Caki2 (cell line): Measurements from ENCODE around the gene MYADML2. TPM values are rescaled to one million over a fixed set of nuclear protein-coding genes. Genes with fewer than 3 reads are reported as not detected.

Experiments used
- DNase-seq: peaks from one replicate; pipeline ENCODE4 v3.0.0-alpha.2; 2015; ENCODE audit warnings: low read depth
- in situ Hi-C: cut with HindIII; loops from 2 replicates; pipeline ENCODE4 v1.10.0; 2016; ENCODE audit warnings: low sequenced_read_pairs, low pct_unique_long_range_greater_than_20kb, mixed read lengths
- total RNA-seq: library from RNA; depleted of rRNA; stranded (reverse); fragments of >200 nt; shearing (Covaris generic); gene quantifications from 2 replicates; pipeline ENCODE4 v1.2.3, GENCODE V29; 2014; ENCODE audit warnings: low replicate concordance

MYADML2 gene
- total RNA-seq, 1 experiment from 2014 or later, result not detected

GRCh38 chr17:81980707-81981343, 33.8 kb upstream of the MYADML2 start:
- in situ Hi-C loops, result no loop called here
- DNase-seq, result no peak

- in situ Hi-C loops, result no loop called here
- no peak for DNase-seq
Observed at GRCh38 chr17:81980122-81980521, 33.1 kb upstream of the MYADML2 start.

GRCh38 chr17:81978524-81979298, 31.7 kb upstream of the MYADML2 start:
- in situ Hi-C loops, result no loop called here
- DNase-seq, result no peak

GRCh38 chr17:81977211-81977808, 30.3 kb upstream of the MYADML2 start, which contains the start of gene ASPSCR1:
Gene ASPSCR1, plus strand, starts transcription at chr17:81977629. Its CDS starts 18 bp downstream, at chr17:81977647.
- in situ Hi-C loops, result no loop called here

GRCh38 chr17:81976332-81977210, 29.5 kb upstream of the MYADML2 start:
- DNase-seq, result peak; percentile 39
- in situ Hi-C loops, result no loop called here

More at GRCh38 chr17:81977211-81977808, 30.3 kb upstream of the MYADML2 start, which contains the start of gene ASPSCR1:
- peak; percentile 89 for DNase-seq

- no peak for DNase-seq
- in situ Hi-C loops, result no loop called here
Observed at GRCh38 chr17:81973432-81973831, 26.4 kb upstream of the MYADML2 start.

GRCh38 chr17:81968850-81969812, 22.1 kb upstream of the MYADML2 start:
- no peak for DNase-seq
- in situ Hi-C loops, result no loop called here

- in situ Hi-C loops, result no loop called here
Observed at GRCh38 chr17:81968396-81968745, 21.3 kb upstream of the MYADML2 start.

GRCh38 chr17:81967533-81968395, 20.7 kb upstream of the MYADML2 start:
- no peak for DNase-seq
- in situ Hi-C loops, result no loop called here

More at GRCh38 chr17:81968396-81968745, 21.3 kb upstream of the MYADML2 start:
- DNase-seq, result no peak

GRCh38 chr17:81967244-81967532, 20.2 kb upstream of the MYADML2 start:
- no peak for DNase-seq
- in situ Hi-C loops, result no loop called here

GRCh38 chr17:81966343-81967243, 19.6 kb upstream of the MYADML2 start:
- in situ Hi-C loops, result no loop called here
- no peak for DNase-seq

- DNase-seq, result no peak
- in situ Hi-C loops, result no loop called here
Observed at GRCh38 chr17:81964081-81964849, 17.2 kb upstream of the MYADML2 start.

- in situ Hi-C loops, result no loop called here
- peak; percentile 71 for DNase-seq
Observed at GRCh38 chr17:81962499-81963441, 15.7 kb upstream of the MYADML2 start.
